OCI-LY1 (cell line): Measurements from ENCODE around the gene VTCN1.

Source experiments
- H2AFZ ChIP-seq: fragments of 200-600 bp; sonication (generic), shearing (Covaris generic); 2 replicates; pipeline ENCODE4 v1.6.0; 2014; ENCODE audit warnings: antibody characterized with exemption, mild to moderate bottlenecking, low read length
- H3F3A ChIP-seq: fragments of 200-600 bp; sonication (generic), shearing (Covaris generic); 2 replicates; pipeline ENCODE4 v1.6.0; 2014; ENCODE audit warnings: mild to moderate bottlenecking, antibody characterized with exemption, low read length, moderate library complexity; ENCODE audit not compliant: insufficient read depth
- H3K27ac ChIP-seq: fragments of 200-600 bp; sonication (generic); 2 replicates; pipeline ENCODE4 v1.5.1; 2014; ENCODE audit warnings: low read length, mixed run types, mild to moderate bottlenecking, low read depth; ENCODE audit not compliant: poor library complexity, severe bottlenecking
- H3K27me3 ChIP-seq: fragments of 200-600 bp; sonication (generic); 2 replicates; pipeline ENCODE4 v1.6.0; 2014; ENCODE audit warnings: antibody characterized with exemption, mild to moderate bottlenecking, low read length, moderate library complexity; ENCODE audit not compliant: insufficient read depth
- H3K36me3 ChIP-seq: fragments of 200-600 bp; sonication (generic); 2 replicates; pipeline ENCODE4 v1.6.1; 2014; ENCODE audit warnings: mild to moderate bottlenecking, antibody characterized with exemption, low read length, moderate library complexity, mixed read lengths; ENCODE audit not compliant: insufficient read depth
- H3K4me1 ChIP-seq: fragments of 200-600 bp; sonication (generic); 2 replicates; pipeline ENCODE4 v1.5.1; 2014; ENCODE audit warnings: mild to moderate bottlenecking, low read length, moderate library complexity; ENCODE audit not compliant: insufficient read depth, severe bottlenecking
- H3K4me2 ChIP-seq: fragments of 200-600 bp; sonication (generic), shearing (Covaris generic); 2 replicates; pipeline ENCODE4 v1.6.1; 2014; ENCODE audit warnings: low read length
- H3K4me3 ChIP-seq: fragments of 200-600 bp; sonication (generic); 2 replicates; pipeline ENCODE4 v1.5.1; 2014; ENCODE audit warnings: low read length, low read depth, mild to moderate bottlenecking, mixed read lengths; ENCODE audit not compliant: poor library complexity, severe bottlenecking
- H3K79me2 ChIP-seq: fragments of 200-600 bp; shearing (Covaris generic); 2 replicates; pipeline ENCODE4 v1.6.1; 2016; ENCODE audit warnings: mixed run types, low read length, mixed read lengths; ENCODE audit not compliant: insufficient read depth
- H3K9ac ChIP-seq: fragments of 200-600 bp; sonication (generic), shearing (Covaris generic); 2 replicates; pipeline ENCODE4 v1.6.1; 2014; ENCODE audit warnings: mild to moderate bottlenecking, low read length, mixed read lengths
- H3K9me2 ChIP-seq: fragments of 200-600 bp; sonication (generic), shearing (Covaris generic); 2 replicates; pipeline ENCODE4 v1.6.1; 2014; ENCODE audit warnings: low read depth, mild to moderate bottlenecking, low read length, mixed read lengths
- H3K9me3 ChIP-seq: fragments of 200-600 bp; shearing (Covaris generic); 2 replicates; pipeline ENCODE4 v1.6.1; 2014; ENCODE audit warnings: low read length, mixed read lengths
- H4K20me1 ChIP-seq: fragments of 200-600 bp; sonication (generic), shearing (Covaris generic); 2 replicates; pipeline ENCODE4 v1.6.0; 2016; ENCODE audit warnings: mild to moderate bottlenecking, low read length; ENCODE audit not compliant: insufficient read depth
- CTCF ChIP-seq: fragments of 200-600 bp; sonication (generic), shearing (Covaris generic); IDR thresholded peaks from 2 replicates; pipeline ENCODE4 v1.5.1; 2017; ENCODE audit warnings: mild to moderate bottlenecking, antibody characterized with exemption, low read length, moderate library complexity, mixed read lengths
- EZH2 ChIP-seq: fragments of 200-600 bp; sonication (generic), shearing (Covaris generic); IDR thresholded peaks from 2 replicates; pipeline ENCODE4 v1.8.0; 2017; ENCODE audit warnings: borderline replicate concordance, mixed run types, mild to moderate bottlenecking, antibody characterized with exemption, low read length, moderate library complexity, mixed read lengths

Gene VTCN1

GRCh38 chr1:117093870-117094621, 116.7 kb downstream of the VTCN1 start:
- Histone ChIP-seq H3K9me3 (no peaks in the 10 kb centered on the region), H3K4me1 (no peaks in the 10 kb centered on the region), H3K9ac (no peak overlapping the region), H3K4me2 (no peak overlapping the region), H2AFZ (no peak overlapping the region), H3K27ac (no peak overlapping the region), H3K4me3 (no peak overlapping the region), H3K36me3 (peaks cover 98% of the 10 kb centered on the region), H3K79me2 (no peaks in the 10 kb centered on the region), H3K9me2 (no peaks in the 10 kb centered on the region), H3F3A (no peaks in the 10 kb centered on the region), H4K20me1 (no peaks in the 10 kb centered on the region), H3K27me3 (no peaks in the 10 kb centered on the region)
- TF ChIP-seq EZH2 (no peak), CTCF (peak; percentile 24; the same call in 1 of the 2 replicates)
